HG02943 (cell line): ENCODE results near the gene OR14A16.

Source experiments
- ATAC-seq: cut with Tn5 transposase; IDR thresholded peaks from one replicate; pipeline ENCODE4 v1.9.1; 2021; ENCODE audit warnings: mild to moderate bottlenecking, low read depth, moderate library complexity; ENCODE audit not compliant: unreplicated experiment

Gene OR14A16, protein sequence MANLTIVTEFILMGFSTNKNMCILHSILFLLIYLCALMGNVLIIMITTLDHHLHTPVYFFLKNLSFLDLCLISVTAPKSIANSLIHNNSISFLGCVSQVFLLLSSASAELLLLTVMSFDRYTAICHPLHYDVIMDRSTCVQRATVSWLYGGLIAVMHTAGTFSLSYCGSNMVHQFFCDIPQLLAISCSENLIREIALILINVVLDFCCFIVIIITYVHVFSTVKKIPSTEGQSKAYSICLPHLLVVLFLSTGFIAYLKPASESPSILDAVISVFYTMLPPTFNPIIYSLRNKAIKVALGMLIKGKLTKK

DNA sequence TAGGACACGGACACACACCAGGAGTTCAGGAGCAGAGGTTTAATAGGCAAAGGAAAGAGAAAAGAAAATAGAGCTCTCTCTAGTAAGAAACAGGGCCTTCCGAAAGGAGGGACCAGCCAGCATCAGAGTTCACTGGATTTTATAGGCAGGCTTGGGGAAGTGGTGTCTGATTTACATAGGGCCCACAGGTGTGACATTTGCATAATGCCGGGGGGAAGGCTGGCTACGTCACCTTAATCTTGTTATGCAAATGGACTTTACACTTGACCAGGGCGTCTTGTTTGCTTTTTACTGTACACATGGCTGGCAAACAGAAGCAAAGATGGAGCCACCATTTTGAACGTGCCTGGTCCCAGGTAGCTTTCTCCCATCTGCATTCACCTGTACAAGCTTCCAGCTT is at the start of gene OR14A16:
TSS of gene OR14A16 (minus strand) at position 97 of the 400 bp plus-strand sequence. CDS start 8,390 bp downstream, outside the sequence.
- ATAC-seq, result no peak

DNA sequence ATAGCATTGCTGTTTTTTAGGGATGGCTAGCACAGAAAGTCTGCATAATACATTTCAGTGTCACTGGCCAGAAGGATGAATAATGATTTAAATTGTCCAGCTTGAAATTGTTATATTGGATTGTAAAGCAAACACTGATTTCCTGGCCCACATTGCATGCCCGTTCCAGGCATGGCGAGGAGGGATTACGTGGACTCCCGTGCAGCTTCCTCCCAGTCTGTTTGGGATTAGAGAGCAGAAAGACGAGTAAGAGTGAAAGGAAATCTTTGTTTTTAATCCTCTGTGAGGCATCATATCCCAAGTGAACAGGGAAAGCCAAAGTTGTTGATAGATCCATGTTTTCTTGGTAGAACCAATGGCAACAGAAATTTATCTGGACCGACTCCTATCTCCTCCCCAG is 41.5 kb upstream of the OR14A16 start:
- ATAC-seq, result no peak

DNA sequence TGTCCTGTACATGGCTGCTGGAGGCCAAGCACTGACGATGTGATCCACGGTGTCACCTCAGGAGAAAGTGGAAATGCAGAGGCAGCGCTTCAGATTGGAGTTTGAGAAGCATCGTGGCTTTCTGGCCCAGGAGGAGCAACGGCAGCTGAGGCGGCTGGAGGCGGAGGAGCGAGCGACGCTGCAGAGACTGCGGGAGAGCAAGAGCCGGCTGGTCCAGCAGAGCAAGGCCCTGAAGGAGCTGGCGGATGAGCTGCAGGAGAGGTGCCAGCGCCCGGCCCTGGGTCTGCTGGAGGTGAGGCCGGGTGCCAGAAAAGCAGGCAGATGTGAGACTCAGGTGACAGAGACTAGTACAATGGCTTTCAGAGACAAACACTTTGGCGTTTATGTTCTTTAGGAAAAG is 40.7 kb upstream of the OR14A16 start:
- no peak for ATAC-seq

DNA sequence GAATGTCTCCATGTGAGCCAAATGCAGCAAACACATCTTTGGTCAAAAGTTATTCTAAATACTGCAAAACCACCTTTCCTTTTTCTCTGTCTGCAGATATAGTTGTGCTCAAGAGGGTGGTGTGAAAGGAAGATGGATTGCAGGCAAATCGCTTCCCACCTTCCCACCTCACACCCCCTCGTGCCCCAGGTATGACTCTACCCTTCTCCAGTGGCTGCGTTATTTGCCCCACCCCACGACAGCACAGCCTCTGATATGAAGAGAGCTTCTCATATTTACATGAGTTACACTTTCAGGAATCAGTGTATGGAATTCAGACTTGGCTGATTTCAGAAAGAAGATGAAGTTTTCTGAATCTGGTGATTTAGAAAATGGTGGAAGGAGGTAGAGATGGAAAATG is 38.8 kb upstream of the OR14A16 start:
- no peak for ATAC-seq

DNA sequence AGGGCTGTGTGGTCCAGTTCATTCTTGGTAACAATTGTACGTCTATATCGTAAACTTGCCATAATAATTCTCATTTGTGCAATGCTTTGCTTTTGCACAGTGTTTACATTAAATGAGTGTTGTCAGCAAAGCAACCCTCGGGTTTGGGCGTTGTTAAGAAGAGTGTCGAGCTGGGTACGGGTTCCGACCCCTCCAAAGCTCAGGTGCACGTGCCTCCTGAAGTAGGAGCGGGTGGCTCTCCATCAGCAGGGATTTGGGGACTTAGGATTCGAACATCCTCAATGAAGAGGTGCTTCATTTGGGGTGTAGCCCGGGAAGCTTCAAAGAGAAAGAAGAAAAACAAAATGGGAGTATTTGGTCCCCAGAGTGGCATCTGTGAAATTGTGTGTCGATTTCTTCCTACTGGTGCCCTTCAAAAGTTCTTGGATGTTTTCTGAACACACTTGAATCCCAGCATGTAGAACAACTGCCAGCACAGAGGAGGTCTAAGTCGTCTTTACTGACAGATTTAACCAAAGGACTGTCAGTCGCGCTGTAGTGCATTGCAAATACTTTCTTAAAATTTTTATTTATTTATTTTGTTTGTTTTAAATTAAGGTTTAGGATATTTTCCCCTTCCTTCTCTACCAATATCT is 34.2 kb upstream of the OR14A16 start:
- no peak for ATAC-seq

DNA sequence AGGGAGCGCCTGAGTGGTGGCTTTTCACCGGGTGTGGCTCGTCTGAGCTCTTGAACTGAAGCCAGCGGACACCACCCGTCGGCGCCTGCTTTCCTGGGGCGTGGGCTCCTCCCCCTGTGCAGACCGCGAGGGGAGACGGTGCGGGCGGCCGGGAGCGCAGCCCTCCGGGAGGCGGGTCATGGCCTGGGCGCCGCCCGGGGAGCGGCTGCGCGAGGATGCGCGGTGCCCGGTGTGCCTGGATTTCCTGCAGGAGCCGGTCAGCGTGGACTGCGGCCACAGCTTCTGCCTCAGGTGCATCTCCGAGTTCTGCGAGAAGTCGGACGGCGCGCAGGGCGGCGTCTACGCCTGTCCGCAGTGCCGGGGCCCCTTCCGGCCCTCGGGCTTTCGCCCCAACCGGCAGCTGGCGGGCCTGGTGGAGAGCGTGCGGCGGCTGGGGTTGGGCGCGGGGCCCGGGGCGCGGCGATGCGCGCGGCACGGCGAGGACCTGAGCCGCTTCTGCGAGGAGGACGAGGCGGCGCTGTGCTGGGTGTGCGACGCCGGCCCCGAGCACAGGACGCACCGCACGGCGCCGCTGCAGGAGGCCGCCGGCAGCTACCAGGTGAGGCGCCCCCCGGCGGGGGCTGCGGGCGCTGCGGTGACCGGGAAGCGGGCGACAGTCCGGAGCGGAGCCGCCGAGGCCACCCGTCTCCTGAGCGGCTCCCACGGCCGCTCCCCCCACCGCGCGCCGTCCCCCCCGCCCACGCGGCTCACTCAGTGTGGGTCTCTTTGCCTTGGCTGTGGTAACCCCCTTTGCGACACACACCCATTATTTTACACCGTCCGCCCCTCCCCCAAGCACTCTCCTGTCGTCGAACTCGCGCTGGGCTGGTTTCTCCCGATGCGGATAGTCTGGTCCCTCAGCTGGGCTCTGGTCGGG is 33.4 kb upstream of the OR14A16 start, which contains the start of gene TRIM58:
TSS of gene TRIM58 (plus strand) at position 119 of the 916 bp plus-strand sequence. CDS start at position 179, 60 bp downstream.
- no peak for ATAC-seq

DNA sequence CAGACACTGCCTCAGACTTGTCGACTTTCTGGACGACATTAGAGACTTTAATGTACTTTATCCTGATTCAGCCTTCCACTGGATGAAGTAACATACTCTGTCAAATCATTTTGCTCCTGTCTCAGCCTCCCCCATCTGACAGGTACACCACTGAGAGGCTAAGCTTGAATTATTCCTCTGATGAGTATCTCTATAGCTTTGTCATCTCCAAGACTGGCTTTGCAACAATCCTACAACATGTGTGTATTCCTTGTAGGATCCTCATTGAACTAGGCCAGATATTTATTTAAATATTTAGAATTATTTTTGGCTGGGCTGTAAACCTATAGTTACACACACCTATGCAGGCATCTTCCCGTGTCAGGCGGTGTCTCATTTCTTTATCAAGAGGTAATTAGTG is 32.0 kb upstream of the OR14A16 start:
- ATAC-seq, result no peak

DNA sequence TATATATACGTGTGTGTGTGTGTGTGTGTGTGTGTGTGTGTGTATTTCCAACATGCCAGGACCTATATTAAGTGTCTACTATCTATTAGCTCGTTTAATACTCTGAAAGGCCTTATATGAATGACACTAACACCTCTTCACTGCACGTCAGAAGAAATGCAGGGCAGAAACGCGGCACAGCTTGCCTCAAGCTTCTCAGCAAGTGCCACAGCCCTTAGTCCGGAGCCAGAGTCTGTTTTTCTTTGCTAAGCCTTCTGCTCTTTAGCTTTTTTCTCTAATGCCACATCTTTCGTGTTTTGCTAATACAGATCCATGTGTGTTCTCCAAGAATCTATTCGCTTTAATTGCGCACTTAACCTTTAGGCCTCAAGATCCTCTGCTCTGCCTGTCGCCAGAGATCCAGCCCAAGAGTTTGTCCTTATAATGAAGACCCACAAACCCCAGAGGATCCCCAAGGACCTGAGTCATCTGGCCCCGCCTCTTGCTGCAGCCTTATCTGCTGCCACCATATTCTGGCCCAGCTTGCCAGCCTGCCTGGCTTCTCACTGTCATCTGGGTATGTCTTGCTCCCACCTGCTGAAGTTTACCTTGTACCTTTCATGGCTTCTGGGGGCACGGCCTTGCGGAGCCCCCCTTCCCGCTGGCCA is 31.1 kb upstream of the OR14A16 start:
- ATAC-seq, result no peak

DNA sequence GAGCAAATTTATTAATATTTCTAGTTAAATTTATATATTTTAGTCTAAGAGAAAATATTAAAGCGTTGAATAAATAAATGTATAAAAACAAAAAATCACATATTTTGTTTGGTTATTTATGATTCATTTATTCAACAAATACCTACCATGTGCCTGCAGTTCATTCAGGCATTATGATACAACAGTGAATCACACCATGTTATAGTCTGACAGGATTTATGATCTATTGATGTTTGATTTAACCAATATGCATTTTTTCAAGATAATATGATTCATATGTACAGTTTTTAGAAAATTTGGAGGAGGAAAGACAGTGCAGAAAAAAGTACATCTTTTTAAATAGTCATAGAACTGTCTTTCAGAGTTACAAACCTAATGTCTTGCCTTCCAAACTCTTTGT is 25.7 kb upstream of the OR14A16 start:
- ATAC-seq, result no peak

DNA sequence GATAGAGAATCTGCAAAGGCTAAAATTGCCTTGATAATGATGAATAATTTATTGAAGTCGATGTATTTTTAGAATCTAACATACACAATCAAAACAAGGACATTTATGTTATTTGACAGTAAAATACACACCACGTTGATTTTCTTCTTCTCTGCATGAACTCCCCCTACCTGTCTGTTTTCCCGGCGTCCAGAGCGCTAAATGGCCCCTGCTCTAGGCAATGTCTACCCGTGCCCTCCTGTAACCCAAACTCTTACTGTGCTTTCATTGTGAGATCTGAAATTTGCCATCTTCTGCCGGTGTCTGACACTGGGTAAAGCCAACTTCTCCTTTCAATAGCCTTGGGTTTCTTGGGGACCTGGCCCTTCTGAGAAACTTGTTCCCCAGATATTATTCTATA is 24.4 kb upstream of the OR14A16 start:
- no peak for ATAC-seq

DNA sequence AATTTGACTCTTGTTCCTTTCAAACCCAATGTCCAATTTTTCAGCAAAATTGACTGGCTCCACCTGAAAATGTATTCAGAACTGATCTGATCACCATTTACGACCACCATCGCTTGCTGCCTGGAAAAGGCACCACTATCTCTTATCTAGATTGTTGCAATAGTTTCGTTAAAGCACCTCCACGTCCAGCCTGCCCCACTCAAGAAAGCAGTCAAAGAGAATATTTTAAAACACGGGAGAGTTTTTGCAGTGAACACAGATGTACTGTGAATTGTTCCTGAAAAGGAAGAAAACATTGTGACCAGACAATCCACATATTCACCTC is 21.7 kb upstream of the OR14A16 start:
- ATAC-seq, result no peak

DNA sequence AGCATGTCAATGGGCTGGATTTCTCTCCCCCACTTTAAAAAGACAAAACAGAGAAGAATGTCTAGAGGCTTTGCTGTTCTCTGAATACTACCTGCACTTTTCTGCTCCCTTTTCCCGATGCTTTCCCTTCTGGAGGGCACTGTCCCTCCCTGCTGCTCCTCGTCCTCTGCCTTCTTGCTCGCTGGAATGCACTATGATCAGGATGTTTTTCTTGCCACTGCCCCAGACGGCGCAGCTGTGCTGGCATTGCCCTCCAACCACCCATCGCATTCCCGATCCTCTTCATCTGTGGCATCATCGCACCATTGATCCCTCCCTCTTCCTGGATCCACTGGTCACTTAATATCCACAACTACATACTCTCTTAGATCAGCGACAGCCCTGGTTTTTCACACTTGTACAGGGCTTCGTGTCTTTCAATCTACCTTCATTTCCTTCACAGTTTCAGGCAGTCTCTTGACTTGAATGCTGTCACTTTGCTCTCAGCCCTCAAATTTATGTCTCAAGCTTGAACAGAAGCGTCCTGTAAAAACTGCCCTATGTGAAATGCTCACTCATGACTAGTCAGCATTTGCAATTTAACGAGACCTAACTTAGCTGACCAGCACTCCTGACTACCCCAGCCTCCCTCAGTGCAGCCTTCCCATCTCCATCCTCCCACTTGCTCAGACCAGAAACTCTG is 21.2 kb upstream of the OR14A16 start:
- ATAC-seq, result no peak

DNA sequence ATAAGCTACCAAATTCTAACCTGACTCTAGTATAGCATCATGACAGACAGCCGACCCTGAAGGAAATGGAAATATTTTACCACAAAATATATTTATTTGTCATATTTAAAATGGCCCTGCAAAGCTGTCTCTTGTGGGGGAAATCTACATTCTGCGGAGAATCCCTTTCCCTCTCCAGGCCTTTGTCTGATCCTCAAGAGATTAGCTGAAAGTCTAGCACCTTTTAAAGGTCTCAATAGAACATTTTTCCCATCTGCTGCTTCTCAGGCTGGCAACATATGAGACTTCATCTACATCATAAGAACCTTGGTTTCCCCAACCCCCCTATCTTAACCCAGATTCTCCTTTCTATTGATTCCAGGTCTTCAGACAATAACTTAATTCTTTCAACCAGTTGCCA is 19.5 kb upstream of the OR14A16 start:
- no peak for ATAC-seq

DNA sequence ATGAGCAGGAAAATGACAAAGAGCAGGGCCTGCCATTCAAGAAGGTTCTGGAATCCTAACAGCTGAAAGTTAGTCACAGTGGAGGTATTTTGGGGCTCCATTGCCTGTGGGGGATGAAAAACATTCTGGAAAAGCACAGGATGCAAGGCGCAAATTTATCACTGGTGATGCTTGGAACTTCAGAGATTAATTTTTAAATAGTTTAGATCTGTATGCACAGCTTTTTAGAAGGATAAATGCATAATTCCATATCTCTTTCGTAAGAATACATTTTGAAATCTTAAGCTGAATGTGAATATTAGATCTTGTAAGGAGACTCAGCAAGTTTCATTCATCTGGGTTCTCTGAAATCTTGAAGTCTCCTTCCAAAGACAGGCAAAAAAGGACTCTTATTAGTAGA is 17.9 kb upstream of the OR14A16 start, which contains the start of gene OR11L1:
TSS of gene OR11L1 (minus strand) at position 101 of the 400 bp plus-strand sequence. CDS start at position 101, 0 bp downstream.
- no peak for ATAC-seq

DNA sequence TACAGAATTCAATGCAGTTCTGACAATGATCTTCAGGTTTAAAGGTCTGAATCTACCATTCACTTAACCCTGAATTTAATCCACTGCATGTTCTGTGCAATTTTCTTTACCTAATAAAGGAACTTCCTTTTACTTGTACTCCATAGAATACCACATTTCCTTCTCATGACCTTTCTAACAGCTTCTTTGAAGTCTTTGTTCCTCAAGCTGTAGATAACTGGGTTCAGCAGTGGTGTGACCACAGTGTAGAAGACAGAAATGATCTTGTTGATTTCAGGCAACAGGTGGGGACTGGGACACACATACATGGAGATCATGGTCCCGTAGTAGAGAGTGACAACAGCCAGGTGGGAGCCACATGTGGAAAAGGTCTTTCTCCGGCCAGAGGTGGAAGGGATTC is 16.9 kb upstream of the OR14A16 start:
- no peak for ATAC-seq

DNA sequence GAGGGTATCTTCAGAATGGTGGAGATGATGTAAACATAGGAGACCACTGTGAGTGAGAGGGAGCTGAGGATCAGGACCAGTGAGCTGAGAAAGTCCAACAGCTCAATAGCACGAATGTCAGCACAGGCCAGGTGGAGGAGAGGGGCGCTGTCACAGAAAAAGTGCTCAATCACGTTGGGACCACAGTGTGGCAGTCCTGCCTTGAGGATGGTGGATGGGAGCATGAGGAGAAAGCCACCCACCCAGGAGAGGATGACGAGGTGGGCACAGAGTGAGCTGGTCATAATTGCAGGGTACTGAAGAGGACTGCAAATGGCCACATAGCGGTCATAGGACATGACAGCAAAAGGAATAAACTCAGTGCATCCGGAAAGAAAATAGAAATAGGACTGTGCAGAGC is 9.7 kb upstream of the OR14A16 start:
- no peak for ATAC-seq

DNA sequence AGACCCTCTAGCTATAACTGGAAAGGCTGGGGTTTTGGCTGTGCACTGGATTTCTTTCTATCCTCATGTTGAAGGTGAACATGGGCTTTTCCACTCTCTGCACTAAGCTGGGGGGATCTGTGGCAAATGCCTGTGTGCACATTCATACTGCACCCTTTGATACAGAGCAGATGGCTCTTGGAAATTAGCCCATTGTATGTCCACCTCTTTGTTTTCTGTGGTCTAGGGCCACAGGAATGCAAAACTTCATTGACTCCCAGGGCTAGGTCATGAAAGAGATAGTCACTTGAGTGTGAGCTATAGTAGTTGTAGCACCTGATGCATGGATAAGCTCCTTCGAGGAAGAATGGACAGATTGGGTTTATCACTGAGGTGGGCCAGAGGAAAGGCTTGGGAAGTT is 5.7 kb upstream of the OR14A16 start:
- no peak for ATAC-seq

DNA sequence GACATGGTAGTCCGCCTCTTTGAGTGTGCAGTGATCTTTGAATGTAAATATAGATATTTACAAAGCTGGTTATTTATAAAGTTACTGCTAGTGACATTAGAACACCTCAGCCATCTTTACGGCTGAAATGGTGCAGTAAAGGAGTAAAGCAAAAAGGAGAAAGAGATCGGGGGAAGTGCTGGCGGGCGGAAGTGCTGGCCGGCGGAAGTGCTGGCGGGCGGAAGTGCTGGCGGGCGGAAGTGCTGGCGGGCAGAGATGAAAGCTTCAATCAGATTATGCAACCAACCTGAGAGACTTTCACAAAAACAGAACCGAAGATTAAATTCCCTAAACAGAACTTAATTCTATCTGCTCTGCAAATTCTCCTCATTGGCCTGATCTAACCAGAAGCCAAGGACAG is 1.4 kb upstream of the OR14A16 start:
- ATAC-seq, result no peak

DNA sequence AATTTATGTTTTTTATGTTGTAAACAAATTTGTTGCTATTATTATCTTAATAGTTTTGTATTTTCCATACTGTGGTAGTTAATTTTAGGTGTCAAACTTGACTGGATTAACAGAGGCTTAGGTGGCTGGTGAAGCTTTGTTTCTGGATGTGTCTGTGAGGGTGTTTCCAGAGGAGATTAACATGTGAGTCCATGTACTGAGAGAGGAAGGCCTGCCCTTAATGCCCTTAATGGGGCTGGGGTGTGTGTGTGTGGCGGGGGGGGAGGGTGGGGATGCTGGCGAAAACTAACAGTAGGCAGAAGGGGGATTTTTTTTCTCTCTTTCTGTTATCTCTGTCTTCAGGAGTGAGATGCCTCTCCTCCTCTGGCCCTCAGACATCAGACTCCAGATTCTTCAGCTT is 1.9 kb downstream of the OR14A16 start:
- ATAC-seq, result no peak

DNA sequence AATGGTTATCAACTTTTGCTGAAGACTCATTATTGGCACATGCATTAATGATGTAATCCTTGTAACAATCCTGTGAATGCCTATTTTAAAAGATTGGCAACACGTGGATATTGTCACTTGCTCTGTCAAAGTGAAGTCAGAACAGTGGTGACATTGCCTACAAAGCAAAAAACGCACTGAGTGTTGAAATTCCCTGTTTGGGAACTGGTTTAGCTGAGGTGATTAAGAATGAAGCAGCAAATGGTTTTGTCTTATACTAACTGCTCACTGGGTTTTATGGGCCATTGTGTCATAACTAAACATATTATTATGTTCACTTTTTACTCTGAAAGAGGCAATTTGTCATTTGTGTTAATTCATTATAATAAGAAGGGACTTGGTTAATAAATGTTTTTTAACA is 11.3 kb downstream of the OR14A16 start:
- ATAC-seq, result no peak
